ENCODE measurements around the gene DCC.

Gene DCC

GRCh38 chr18:53219853-53220252 is 879.9 kb downstream of the DCC start:
- Histone ChIP-seq H3K27me3 (no peaks in the 10 kb centered on the region), H3K4me1 (no peaks in the 10 kb centered on the region), H3K27ac (no peak overlapping the region), H3K9me3 (no peaks in the 10 kb centered on the region), H3K4me3 (no peak overlapping the region), H3K36me3 (no peaks in the 10 kb centered on the region)
- intact Hi-C loops (cut with DNase I; ENCODE audit: low total_unique reads) = no loop called here
- DNase-seq = no peak
- TF ChIP-seq CTCF (IDR thresholded peaks at IDR 0.05) = no peak

- Histone ChIP-seq H3K27me3 (no peaks in the 10 kb centered on the region), H3K36me3 (no peaks in the 10 kb centered on the region), H3K9me3 (no peaks in the 10 kb centered on the region), H3K27ac (no peak overlapping the region), H3K4me1 (no peaks in the 10 kb centered on the region), H3K4me3 (no peak overlapping the region)
- TF ChIP-seq CTCF (IDR thresholded peaks at IDR 0.05) = no peak
- intact Hi-C loops (cut with DNase I; ENCODE audit: low total_unique reads) = no loop called here
- no peak for DNase-seq
These were observed 884.3 kb downstream of the DCC start for GRCh38 chr18:53224128-53224778.

GRCh38 chr18:53225567-53226325 is 885.7 kb downstream of the DCC start:
- Histone ChIP-seq H3K27me3 (no peaks in the 10 kb centered on the region), H3K4me1 (no peaks in the 10 kb centered on the region), H3K9me3 (no peaks in the 10 kb centered on the region), H3K4me3 (no peak overlapping the region), H3K36me3 (no peaks in the 10 kb centered on the region), H3K27ac (no peak overlapping the region)
- intact Hi-C loops (cut with DNase I; ENCODE audit: low total_unique reads) = no loop called here
- DNase-seq = no peak
- TF ChIP-seq CTCF (IDR thresholded peaks at IDR 0.05) = no peak

GRCh38 chr18:53234610-53235009 is 894.6 kb downstream of the DCC start:
- Histone ChIP-seq H3K27me3 (no peaks in the 10 kb centered on the region), H3K27ac (no peak overlapping the region), H3K4me1 (no peaks in the 10 kb centered on the region), H3K9me3 (no peaks in the 10 kb centered on the region), H3K36me3 (no peaks in the 10 kb centered on the region), H3K4me3 (no peak overlapping the region)
- no peak for TF ChIP-seq CTCF (IDR thresholded peaks at IDR 0.05)
- DNase-seq = no peak
- intact Hi-C loops (cut with DNase I; ENCODE audit: low total_unique reads) = no loop called here

GRCh38 chr18:53241161-53241560 is 901.2 kb downstream of the DCC start:
- Histone ChIP-seq H3K27me3 (no peaks in the 10 kb centered on the region), H3K4me3 (no peak overlapping the region), H3K27ac (no peak overlapping the region), H3K36me3 (no peaks in the 10 kb centered on the region), H3K4me1 (no peaks in the 10 kb centered on the region), H3K9me3 (no peaks in the 10 kb centered on the region)
- no peak for DNase-seq
- no peak for TF ChIP-seq CTCF (IDR thresholded peaks at IDR 0.05)
- intact Hi-C loops (cut with DNase I; ENCODE audit: low total_unique reads) = no loop called here

Measured in tibial artery (tissue), 4 donors.